HL-60 (cell line): ENCODE results near the gene TRAF3IP1.

Experiments used
- GABPA ChIP-seq: IDR thresholded peaks from 2 replicates; pipeline ENCODE4 v1.6.1; 2012; ENCODE audit warnings: low read depth
- POLR2AphosphoS5 ChIP-seq: IDR thresholded peaks from 2 replicates; pipeline ENCODE4 v1.6.1; 2012; ENCODE audit warnings: low read depth
- TF ChIP-seq, protein P1 (sequence below): IDR thresholded peaks from one replicate; pipeline ENCODE4 v1.5.1; 2011; ENCODE audit warnings: low read length, control low read depth, inconsistent platforms; ENCODE audit not compliant: insufficient read depth
- TF ChIP-seq, protein P2 (sequence below): IDR thresholded peaks from 2 replicates; pipeline ENCODE4 v1.6.1; 2012; ENCODE audit warnings: low read depth; ENCODE audit not compliant: insufficient replicate concordance

DNA sequence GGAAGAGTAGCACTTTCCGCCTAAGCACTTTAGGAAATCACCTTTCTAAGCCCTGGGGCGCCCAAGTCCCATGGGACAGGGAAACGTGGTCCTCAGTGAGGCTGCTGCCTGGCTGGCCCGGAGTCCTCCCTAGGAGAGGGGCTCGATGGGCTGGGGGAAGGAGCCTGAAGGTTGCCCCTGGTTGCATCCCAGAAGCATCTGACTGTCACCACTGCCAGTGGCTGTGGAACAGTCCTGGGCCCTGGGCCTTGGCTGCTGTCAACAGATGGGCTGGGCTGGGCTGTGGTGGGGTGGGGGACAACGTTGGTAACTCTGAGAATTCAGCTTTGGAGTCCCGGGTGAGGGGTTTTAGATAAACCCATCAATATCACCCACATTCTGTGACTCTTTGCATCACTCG, 128.9 kb downstream of the TRAF3IP1 start:
- TF ChIP-seq, protein P1, sequence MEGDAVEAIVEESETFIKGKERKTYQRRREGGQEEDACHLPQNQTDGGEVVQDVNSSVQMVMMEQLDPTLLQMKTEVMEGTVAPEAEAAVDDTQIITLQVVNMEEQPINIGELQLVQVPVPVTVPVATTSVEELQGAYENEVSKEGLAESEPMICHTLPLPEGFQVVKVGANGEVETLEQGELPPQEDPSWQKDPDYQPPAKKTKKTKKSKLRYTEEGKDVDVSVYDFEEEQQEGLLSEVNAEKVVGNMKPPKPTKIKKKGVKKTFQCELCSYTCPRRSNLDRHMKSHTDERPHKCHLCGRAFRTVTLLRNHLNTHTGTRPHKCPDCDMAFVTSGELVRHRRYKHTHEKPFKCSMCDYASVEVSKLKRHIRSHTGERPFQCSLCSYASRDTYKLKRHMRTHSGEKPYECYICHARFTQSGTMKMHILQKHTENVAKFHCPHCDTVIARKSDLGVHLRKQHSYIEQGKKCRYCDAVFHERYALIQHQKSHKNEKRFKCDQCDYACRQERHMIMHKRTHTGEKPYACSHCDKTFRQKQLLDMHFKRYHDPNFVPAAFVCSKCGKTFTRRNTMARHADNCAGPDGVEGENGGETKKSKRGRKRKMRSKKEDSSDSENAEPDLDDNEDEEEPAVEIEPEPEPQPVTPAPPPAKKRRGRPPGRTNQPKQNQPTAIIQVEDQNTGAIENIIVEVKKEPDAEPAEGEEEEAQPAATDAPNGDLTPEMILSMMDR, result no peak
- TF ChIP-seq GABPA (no peak), POLR2AphosphoS5 (no peak)
- TF ChIP-seq, protein P2, sequence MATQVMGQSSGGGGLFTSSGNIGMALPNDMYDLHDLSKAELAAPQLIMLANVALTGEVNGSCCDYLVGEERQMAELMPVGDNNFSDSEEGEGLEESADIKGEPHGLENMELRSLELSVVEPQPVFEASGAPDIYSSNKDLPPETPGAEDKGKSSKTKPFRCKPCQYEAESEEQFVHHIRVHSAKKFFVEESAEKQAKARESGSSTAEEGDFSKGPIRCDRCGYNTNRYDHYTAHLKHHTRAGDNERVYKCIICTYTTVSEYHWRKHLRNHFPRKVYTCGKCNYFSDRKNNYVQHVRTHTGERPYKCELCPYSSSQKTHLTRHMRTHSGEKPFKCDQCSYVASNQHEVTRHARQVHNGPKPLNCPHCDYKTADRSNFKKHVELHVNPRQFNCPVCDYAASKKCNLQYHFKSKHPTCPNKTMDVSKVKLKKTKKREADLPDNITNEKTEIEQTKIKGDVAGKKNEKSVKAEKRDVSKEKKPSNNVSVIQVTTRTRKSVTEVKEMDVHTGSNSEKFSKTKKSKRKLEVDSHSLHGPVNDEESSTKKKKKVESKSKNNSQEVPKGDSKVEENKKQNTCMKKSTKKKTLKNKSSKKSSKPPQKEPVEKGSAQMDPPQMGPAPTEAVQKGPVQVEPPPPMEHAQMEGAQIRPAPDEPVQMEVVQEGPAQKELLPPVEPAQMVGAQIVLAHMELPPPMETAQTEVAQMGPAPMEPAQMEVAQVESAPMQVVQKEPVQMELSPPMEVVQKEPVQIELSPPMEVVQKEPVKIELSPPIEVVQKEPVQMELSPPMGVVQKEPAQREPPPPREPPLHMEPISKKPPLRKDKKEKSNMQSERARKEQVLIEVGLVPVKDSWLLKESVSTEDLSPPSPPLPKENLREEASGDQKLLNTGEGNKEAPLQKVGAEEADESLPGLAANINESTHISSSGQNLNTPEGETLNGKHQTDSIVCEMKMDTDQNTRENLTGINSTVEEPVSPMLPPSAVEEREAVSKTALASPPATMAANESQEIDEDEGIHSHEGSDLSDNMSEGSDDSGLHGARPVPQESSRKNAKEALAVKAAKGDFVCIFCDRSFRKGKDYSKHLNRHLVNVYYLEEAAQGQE, result no peak
